GM21737 (cell line): Measurements from ENCODE around the gene ANGPTL7.

Experiments
- ATAC-seq: cut with Tn5 transposase; IDR thresholded peaks from one replicate; pipeline ENCODE4 v1.9.1; 2021; ENCODE audit warnings: mild to moderate bottlenecking, moderate library complexity; ENCODE audit not compliant: unreplicated experiment

ANGPTL7 gene

DNA sequence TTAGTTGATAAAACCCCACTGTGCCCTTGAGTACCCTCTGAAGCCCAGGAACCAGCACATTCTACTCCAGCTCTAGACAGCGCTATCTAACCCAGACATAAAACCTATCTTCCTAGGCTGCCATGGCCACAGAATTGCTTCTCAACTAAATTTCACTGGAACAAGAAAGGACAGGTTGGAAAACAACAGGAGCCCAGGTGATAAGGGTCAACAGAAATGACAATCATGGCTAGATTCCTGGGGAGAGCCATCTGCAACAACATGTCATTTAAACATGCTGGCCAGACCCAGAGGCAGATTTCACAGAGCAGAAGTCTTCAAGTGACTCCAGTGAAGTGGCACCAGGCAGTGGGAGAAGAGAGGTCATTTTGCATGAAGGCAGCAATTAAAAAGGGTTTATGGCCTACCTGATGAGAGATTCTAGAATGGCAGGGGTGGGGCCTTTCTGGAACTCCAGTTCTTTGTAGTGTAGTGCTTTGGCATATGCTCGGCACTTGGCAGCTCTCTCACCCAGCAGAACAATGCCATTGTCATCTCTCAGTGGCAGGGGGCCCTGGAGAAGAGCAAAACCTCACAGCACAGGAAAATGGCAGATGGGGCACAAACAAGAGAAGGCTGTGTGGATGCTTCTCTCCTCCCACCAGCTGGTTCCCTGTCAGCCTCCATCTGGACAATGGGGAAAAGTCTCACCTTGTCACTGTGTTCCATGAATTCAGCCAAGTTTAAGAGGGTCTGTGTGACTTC, 9.9 kb downstream of the ANGPTL7 start:
- no peak for ATAC-seq

DNA sequence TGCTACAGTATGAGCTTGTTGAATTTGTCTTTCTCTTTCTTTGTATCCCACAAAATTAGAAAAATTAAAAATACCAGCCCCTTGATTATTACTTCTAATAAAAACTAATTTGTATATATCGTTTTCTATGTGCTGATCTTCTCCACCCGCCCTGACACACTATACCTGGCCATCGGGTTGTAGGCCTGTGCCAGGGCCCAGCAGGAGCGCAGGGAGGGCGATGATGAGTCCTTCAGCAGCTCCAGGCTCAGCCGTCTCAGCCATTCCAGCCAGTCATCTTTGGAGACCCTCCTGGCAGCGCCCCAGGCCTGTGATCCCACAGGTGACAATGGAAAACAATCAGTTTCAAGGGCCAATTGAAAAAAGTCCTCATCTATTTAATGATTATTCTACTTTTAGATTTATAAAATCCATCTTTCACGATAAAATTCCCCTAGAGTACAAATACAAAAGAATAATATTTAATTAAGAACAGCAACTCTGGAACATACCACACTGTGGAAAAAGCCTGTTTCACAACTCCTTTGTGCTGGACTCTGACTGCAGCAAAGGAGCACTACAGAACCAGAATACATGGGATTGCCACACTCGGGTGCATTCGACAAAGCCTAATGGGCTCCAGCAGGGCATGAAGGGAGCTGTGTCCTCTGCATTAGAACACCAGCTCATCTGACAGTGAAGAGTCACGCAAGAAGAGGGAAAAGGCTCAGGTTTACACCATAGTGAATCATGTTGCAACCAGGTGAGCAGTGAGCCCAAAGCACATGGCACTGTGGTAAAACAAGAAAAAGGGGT, 15.4 kb downstream of the ANGPTL7 start:
- no peak for ATAC-seq

DNA sequence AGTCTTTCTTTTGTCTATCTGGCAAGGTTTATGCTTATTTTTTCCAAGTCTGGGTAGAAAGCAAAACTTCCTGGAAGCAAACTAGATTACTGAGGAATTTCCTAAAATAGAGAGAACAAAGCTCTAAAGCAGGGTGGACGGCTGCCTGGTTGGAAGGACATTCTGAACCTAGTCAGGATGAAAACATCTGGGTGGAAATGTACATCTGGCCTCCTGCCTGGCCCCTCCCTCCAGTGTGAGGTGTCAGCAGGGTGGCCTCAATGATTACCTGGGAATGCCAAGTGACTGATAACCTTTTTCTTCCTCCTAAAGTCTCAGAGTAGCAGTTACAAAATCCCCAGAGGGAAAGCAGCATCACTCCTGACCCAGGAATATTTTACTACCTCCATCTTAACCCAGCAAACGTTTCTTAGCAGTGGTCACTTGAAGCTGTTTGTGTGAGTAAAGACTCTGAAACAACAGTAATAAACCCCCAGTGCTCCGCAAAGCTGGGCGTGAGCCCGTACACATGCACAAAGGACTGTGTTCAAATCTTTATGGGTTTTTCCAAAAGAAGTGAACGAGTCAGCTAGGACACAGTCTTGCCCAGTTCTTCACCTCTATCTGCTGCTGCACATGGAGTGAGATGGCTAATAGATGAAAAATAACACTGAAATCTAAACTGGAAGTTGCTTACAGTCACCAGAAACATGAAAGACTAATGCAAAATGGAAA, 18.9 kb downstream of the ANGPTL7 start:
- no peak for ATAC-seq

DNA sequence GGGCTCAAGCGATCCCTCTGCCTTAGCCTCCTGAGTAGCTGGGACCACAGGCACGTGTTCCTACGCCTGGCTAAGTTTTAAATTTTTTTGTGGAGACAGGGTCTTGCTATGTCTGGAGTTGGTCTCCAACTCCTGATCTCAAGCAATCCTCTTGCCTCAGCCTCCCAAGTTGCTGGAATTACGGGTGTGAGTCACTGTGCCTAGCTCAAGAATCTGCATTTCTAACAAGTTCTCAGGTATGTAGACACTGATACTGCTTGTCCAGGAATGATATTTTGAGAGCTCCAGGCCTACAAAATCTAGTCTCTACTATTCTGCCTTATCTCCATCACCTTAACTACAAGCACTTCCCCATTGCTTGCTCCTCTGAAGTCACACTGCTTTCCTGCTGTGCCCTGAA, 22.3 kb downstream of the ANGPTL7 start:
- no peak for ATAC-seq

DNA sequence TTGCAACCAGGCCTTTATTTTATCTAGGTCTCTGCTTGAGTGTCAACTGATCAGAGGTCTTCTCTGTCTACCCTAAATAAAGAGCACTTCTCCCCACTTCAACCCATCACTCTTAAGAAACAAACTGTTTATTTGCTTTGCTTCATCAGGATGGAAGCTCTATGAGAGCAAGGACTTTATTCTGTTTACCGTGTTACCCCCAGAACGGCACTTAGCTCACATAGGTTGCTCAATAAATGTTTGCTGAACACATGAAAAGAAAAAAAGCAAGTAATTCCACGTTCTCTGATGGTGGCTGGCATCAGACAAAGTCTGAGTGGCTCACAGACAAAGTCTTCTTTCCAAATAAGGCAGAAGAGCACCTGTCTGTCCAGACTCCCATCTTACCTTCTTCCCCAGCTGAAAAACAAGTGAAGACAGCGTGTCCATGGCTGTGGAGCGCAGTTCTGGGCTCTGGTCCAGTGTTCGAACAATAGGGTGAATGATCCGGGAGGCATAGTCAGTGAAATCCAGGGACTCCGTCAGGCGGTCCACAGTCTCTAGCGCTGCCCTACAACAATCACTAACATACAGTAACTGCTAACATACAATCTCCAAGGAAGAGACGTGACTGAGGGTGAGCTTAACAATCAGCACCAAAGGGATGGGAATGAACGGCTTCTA, 22.9 kb downstream of the ANGPTL7 start:
- no peak for ATAC-seq

DNA sequence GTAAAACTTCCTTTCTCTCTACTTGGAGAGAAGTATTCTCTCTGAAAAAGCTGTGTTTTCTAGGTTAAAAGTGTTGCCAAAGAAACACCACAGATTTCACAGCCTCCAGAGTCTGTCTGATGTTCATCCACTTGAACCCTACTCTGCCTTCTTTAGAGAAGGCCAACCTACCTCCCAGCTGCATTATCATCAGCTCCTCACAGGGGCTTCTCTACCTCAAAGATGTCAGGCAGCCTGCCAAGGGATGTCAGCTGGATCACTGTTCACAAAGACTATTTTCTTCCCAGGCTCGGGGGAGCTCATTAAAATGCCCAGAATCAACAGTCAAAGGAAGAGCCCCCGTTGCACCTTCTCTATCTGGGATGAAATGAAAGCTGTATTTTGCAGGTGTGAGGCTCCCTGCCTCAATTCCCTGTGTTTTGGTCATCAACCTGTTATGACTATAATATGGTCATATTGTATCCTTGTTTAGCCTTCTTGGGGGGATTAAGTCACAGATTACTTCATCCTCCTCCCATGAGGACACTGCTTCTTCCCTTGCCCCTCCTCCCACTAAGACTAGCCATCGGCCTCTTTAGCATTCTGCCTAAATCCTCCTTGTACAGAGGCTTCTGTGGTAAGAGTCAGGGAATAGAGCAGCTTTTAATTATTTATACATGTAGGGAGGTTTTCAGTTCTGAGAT, 25.7 kb downstream of the ANGPTL7 start:
- ATAC-seq: no peak

DNA sequence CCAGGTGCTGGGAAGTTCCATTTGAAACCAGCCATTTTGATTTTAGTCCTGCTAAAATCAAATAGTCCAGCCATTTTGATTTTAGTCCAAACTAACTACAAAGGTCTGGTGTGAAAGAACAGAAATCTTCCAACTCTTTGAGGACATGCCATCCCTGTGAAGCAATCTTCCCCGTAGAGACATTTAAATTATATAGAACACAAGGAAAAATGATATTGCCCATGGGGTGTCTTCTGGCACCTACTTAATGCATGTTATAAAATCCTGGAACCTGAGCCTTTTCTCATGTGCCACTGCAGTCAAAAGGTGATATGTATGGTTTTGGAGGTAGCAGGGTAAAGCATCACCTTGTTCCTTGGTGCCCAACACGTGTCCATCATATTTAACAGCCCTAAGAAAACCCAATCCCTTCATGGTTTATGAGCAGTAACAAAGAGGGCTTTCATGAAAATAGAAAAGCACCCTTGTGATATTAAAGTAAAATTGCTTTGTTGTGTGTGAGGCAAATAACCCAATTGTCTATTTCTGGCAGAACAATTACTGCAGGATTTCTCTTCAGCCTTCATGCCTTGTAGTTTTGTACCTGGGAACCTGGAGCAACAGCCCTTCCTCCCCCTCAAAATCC, 26.3 kb downstream of the ANGPTL7 start:
- ATAC-seq: no peak

DNA sequence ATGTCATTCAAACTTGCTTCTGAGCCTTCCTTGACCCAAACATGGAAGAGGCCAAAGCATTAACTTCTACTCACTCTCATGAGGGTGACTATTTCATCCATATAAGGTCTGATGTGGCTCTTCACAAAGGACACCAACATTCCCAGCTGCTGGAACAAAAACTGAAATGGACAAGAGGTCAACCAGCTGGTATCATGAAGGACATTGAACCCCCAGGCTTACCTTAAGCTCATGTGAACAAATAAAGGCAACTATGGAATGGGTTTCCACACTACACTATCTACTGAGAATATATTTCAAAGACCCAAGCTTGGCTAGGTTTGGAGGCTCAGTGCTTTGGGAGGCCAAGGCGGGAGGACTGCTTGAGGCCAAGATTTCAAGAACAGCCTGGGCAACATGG, 26.9 kb downstream of the ANGPTL7 start:
- no peak for ATAC-seq

DNA sequence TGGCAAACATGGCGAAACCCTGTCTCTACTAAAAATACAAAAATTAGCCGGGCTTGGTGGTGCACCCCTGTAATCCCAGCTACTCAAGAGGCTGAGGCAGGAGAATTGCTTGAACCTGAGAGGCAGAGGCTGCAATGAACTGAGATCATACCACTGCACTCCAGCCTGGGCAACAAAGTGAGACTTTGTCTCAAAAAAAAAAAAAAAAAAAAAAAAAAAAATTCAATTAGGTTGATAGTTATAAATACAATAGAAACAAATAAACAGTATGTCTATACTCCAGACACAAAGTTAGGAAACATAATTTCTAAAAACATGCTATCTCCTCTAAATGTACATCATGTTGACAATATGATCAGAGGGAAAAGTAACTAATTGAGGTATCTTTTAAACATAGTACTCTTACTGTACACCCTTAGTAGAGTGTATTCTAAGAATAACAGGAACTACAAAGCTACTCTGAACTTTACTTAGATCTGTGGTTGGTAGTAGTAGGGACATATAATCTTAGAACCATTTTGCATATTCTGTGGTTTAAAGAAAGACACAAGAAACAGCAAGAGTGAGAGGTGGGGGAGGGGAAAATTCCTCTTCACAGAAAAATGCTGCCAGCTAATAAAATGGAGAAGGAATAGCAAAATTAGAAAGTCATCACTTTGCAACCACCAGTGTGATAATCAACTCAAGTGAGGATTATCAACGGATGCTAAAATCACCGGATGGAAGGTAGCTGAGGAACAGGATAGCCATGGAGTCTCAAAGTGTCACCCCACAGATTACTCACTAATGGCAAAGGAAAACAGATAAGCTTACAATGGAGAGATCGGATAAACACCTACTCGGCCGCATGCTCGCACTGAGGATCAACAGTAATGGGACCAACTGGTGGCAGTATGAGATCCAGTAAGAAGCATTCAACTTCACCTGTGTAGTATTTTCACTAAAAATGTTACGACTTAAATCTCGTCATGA, 38.2 kb downstream of the ANGPTL7 start:
- no peak for ATAC-seq

DNA sequence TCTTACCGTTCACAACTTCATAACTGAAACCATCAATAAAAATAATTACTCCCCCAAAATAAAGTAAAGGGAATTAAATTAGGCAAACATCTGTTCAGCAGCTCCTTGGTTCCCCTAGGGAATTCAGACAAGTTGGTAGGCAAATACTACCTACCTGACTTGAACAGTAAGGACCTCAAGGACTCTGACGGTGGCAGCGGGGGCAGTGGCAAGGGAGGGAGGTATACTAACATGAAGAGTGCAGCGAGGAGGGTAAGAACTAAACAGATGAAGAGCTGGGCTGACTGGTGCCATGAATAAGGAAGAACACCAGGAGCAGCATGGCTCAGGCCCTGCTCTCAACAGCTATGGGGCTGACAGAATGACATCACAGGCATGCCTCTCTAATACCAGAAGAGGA, 40.0 kb downstream of the ANGPTL7 start:
- ATAC-seq: no peak

DNA sequence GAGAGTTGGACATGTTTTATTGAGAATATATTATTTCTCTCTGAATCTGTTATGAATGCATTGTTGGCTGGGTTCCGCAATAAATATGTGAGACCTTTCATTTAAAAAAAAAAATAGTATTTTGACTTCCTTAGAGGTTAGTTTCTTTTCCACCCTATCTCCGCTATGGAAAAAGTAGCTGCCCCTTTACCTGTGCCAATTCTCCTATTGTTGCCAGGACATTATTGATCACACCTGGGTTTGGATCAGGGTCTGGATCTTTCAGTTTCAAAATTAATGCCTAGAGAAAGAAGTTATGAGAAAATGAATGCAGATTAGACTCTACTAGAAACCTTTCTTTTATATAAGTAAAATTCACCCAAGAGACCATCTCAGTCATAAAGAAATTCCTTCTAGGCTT, 44.1 kb downstream of the ANGPTL7 start:
- no peak for ATAC-seq

DNA sequence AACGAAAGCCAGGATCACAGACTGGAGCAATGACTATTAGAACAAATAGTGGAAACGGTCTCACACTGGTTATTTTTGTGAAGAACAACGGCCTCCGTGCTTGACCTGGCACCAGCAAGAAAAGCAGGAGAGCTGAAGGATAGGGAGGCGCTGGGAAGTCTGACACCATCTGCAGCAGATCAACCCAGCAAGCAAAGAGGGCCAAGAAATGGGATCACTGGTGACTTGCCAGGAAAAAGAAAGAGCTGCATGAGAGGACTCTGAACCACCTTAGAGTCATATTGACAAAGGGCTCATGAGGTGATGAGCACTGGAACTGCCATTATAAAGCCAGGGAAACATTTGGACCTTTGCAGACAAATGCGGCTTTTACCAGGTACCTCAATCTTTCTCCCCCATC, 48.2 kb downstream of the ANGPTL7 start:
- ATAC-seq: no peak

DNA sequence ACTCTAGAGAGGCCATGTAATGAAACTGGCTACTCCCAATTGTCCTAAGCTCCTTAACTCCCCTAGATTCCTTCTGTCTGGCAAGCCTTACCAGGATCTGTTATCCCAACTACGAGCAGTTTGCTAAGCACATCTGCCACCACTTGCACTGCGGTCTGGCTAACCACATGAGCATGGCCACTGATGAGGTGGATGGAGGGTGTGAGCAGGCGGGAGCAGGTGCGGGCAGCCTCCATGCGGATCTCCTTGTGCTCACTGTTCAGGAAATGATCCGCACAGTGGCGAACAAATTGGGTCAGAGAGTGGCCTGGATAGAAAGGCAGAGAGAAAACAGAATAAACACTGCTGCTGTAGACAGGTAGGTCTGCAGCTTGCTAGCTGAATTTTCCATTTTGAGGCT, 49.2 kb downstream of the ANGPTL7 start:
- no peak for ATAC-seq

DNA sequence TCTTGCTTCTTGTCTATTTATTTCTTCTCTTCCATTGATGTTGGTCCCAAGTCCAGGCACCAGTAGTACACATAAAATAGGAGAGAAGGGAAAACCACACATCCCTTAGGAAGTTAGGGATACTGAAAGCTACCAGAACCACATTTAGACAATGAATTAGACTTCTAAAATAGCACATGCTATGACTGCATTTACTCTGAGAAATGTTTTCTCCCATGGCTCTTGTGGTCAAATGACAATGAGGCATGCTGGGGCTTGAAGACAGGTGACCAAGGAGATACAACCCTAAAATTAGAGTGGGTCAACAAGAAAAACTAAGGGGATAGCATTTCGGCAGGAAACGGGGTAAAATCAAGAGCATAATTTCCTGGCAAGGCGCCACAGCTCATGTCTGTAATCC, 56.1 kb downstream of the ANGPTL7 start:
- ATAC-seq: no peak
